Activated naive CD4-positive, alpha-beta T cell treated with anti-CD3 and anti-CD28 coated beads for 36 hours (primary cell): Measurements from ENCODE around the gene SLC52A3. TPM values are rescaled to one million over a fixed set of nuclear protein-coding genes. Genes with fewer than 3 reads are reported as not detected.
"Not testable (repeated sequence)": the region's sequence is repeated elsewhere in the genome, so short reads cannot be mapped to it uniquely, and the experiment has no call there.

ENCODE experiments used
- CTCF ChIA-PET: fragments of 350-600 bp; sonication (Branson Sonifier 250); formaldehyde crosslinking; loops from one replicate; lab custom pipeline; 2021; ENCODE audit warnings: antibody characterized with exemption; lab: Charles Lee
- DNase-seq: peaks from one replicate; pipeline ENCODE4 v3.0.0-alpha.2; 2020
- H3K27ac Mint-ChIP-seq: one replicate; pipeline ENCODE4 v1.8.0; 2021; ENCODE audit warnings: mild to moderate bottlenecking, mixed read lengths
- H3K27me3 Mint-ChIP-seq: one replicate; pipeline ENCODE4 v1.8.0; 2021; ENCODE audit warnings: low read depth, mixed read lengths
- H3K36me3 Mint-ChIP-seq: one replicate; pipeline ENCODE4 v1.8.0; 2021; ENCODE audit warnings: low read depth, mixed read lengths
- H3K4me1 Mint-ChIP-seq: one replicate; pipeline ENCODE4 v1.8.0; 2021; ENCODE audit warnings: low read depth, mixed read lengths
- H3K4me3 Mint-ChIP-seq: one replicate; pipeline ENCODE4 v1.8.0; 2021; ENCODE audit warnings: mild to moderate bottlenecking, moderate library complexity, mixed read lengths
- H3K9me3 Mint-ChIP-seq: one replicate; pipeline ENCODE4 v1.8.0; 2021; ENCODE audit warnings: mixed read lengths
- intact Hi-C: fragments of 100-400 bp; cut with micrococcal nuclease; formaldehyde crosslinking; loops from one replicate; pipeline ENCODE4 v1.15.1; 2023
- total RNA-seq, 2 experiments: library from RNA; stranded (reverse); gene quantifications; one replicate each; pipeline ENCODE4 v1.2.3, GENCODE V29; 2021

The SLC52A3 gene
- not detected for total RNA-seq

DNA sequence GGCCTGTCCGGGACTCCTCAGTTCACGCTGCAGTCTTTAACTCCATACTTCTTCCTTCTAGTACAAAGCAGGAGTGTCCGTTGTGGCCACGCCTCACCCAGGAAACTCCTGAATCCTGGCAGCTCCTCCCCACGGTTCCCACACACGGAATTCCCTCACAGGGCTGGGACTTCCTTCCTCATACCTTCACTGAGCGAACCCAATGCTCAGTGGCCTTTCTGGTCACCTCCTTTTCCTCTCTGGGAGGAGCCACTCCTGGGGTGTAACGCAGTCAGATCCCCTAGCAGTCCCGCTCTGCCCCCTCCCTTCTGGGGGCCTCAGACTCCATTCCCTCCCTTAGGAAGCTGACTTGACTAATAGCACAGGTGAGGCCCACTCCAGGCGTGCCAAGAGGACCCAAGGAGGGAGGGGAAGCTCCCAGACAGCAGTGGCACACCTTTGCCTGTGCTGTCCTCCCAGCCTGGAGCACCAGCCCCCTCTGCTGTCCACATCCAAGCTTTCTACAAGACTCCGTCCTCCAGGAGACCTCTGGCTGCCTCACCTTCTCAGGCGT, at the start of gene SLC52A3:
TSS of gene SLC52A3 (minus strand) at position 75 of the 553 bp plus-strand sequence. CDS start 2,726 bp downstream, outside the sequence.
- Mint-ChIP-seq H3K4me3 (no peak within 1 kb of the TSS), H3K27me3 (peaks cover 6% of the 10 kb centered on the region), H3K27ac (no peak within 1 kb of the TSS), H3K4me1 (no peaks in the 10 kb centered on the region), H3K36me3 (no peaks in the 10 kb centered on the region), H3K9me3 (no peaks in the 10 kb centered on the region)
- intact Hi-C loops, result no loop called here
- DNase-seq, result peak; percentile 27
- CTCF ChIA-PET, result interaction anchor here (1.1 kb wide), 1 partner anchor 8 kb away, joined by 4 read pairs; no protein-coding TSS in a partner anchor

DNA sequence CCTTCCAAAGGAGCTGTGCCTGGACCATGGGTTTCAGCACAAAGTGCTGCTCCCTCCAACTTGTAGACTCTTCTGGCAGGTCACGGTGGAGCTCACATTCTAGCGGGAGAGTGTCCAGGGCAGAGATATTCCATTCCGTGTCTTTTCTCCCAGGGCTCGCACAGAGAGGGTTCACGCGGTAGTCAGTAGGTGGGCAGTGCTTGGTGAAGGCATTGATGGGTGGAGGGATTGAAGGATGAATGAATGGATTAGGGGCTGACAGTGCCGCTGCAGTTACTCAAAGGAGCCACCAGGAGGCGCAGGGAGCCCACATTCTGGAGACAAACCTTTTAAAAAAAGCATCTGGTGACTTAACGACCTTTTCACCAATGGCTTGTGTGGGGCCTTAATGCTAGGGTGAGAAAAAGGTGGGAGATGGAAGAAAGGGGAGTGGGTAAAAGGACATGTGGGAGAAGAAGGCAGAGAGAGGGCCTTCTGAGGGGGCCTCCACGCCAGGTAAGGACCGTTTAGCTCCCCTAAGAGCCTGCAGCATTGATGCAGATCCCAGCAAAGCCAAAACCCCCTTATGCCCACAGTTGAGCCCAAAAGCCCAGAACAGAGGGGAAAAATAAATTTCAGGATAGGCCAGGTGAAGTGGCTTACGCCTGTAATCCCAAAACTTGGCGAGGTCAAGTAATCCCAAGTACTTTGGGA, 47.8 kb upstream of the SLC52A3 start:
- peak; percentile 76 for DNase-seq
- Mint-ChIP-seq H3K27me3 (peaks cover 8% of the 10 kb centered on the region), H3K9me3 (no peaks in the 10 kb centered on the region), H3K4me1 (peaks cover 3% of the 10 kb centered on the region), H3K4me3 (no peak overlapping the region), H3K27ac (no peak overlapping the region), H3K36me3 (no peaks in the 10 kb centered on the region)
- CTCF ChIA-PET, result interaction anchor here (0.5 to 7.3 kb wide), 19 partner anchors 11 to 397 kb away, joined by 3 to 179 read pairs (median 5); partner anchors contain the start of gene FAM110A
- intact Hi-C loops, result loop anchor here (1.0 to 5.0 kb wide), 6 partner anchors 71 to 397 kb away; no protein-coding TSS in a partner anchor

DNA sequence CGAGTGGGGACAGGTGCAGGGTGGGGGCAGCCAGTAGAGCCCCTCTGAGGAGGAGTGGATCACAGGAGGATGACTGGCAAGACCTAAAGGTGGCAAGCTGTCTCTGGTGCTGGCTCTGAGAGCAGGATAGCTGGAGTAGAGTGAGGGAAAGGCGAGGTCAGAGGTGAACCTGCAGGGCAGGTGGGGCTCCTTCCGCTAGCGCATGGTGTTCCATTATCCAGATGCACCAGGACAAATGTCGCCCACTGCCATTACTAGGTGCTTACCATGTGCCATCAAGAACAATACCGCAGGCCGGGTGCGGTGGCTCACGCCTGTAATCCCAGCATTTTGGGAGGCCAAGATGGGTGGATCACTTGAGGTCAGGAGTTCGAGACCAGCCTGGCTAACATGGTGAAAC, 46.9 kb upstream of the SLC52A3 start:
- Mint-ChIP-seq H3K4me3 (no peak overlapping the region), H3K27me3 (peaks cover 10% of the 10 kb centered on the region), H3K4me1 (peaks cover 3% of the 10 kb centered on the region), H3K27ac (no peak overlapping the region), H3K9me3 (no peaks in the 10 kb centered on the region), H3K36me3 (no peaks in the 10 kb centered on the region)
- no peak for DNase-seq
- CTCF ChIA-PET, result interaction anchor here (0.6 to 7.3 kb wide), 10 partner anchors 10 to 395 kb away, joined by 3 to 179 read pairs (median 5); no protein-coding TSS in a partner anchor
- intact Hi-C loops, result loop anchor here (5.0 kb wide), 1 partner anchor 72 kb away; no protein-coding TSS in a partner anchor

DNA sequence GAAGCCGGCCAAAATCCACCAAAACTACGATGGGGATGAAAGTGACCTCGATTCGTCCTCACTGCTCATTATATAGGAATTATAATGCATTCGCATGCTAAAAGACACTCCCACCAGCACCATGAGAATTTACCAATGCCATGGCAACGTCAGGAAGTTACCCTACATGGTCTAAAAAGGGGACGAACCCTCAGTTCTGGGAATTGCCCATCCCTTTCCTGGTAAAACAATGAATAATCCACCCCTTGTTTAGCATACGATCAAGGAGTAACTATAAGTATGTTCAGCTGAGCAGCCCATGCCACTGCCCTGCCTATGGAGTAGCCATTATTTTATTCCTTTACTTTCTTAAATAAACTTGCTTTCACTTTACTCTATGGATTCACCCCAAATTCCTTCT, 45.1 kb upstream of the SLC52A3 start:
- Mint-ChIP-seq H3K27me3 (peaks cover 14% of the 10 kb centered on the region), H3K4me1 (no peaks in the 10 kb centered on the region), H3K36me3 (no peaks in the 10 kb centered on the region), H3K9me3 (no peaks in the 10 kb centered on the region), H3K27ac (no peak overlapping the region), H3K4me3 (no peak overlapping the region)
- CTCF ChIA-PET, result interaction anchor here (7.3 kb wide), 1 partner anchor 144 kb away, joined by 179 read pairs; no protein-coding TSS in a partner anchor
- DNase-seq, result no peak
- intact Hi-C loops, result no loop called here

DNA sequence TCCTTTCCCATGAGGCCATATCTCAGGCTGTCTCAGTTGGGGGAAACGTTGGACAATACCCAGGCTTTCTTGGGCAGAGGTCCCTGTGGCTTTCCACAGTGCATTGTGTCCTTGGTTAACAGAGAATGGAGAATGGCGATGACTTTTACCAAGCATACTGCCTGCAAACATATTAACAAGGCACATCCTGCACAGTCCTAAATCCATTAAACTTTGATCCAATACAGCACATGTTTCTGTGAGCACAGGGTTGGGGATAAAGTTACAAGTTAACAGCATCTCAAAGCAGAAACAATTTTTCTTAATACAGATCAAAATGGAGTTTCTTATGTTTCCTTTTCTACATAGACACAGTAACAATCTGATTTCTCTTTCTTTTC, 44.1 kb upstream of the SLC52A3 start:
- H3K27ac Mint-ChIP-seq, DNase-seq, H3K36me3 Mint-ChIP-seq, H3K4me3 Mint-ChIP-seq, intact Hi-C loops, H3K4me1 Mint-ChIP-seq, CTCF ChIA-PET, H3K9me3 Mint-ChIP-seq: not testable (repeated sequence)
- H3K27me3 Mint-ChIP-seq, result peaks cover 14% of the 10 kb centered on the region

DNA sequence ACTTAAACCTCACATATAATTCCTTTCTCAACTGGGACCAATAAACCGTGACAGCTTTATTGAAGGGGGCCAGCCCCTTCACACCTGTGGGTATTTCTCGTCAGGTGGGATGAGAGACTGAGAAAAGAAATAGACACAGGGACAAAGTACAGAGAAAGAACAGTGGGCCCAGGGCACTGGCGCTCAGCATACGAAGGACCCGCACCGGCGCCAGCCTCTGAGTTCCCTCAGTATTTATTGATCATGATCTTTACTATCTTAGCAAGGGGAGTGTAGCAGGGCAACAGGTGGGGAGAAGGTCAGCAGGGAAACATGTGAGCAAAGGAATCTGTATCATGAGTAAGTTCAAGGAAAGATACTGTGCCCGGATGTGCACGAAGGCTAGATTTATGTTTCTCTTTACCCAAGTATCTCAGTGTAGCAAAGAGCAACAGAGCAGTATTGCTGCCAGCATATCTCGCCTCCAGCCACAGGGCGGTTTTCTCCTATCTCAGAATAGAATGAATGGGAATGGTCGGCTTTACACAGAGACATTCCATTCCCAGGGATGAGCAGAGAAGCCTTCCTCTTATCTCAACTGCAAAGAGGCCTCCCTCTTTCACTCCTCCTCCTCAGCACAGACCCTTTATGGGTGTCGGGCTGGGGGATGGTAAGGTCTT, 43.6 kb upstream of the SLC52A3 start:
- H3K4me3 Mint-ChIP-seq, H3K36me3 Mint-ChIP-seq, CTCF ChIA-PET, H3K27ac Mint-ChIP-seq, DNase-seq, H3K9me3 Mint-ChIP-seq, H3K4me1 Mint-ChIP-seq, intact Hi-C loops: not testable (repeated sequence)
- H3K27me3 Mint-ChIP-seq, result peaks cover 14% of the 10 kb centered on the region

DNA sequence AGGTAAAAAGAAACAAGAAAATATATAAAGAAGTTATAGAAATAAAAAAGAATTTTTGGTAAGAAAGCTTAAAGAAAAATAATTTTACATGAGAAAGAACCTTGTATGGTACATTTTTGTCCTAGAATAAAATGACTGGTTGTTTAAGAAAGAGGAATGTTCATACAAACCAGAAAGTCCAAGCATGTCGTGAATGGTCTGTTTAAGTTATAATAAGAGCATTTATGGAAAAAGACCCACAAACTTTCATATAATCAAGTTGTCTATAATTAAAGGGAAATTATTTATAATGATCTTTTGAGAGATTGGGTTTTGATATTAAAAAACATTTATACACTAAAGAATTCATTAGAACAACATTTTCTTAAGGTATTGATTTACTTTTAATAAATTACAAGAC, 37.4 kb upstream of the SLC52A3 start:
- no peak for DNase-seq
- Mint-ChIP-seq H3K4me1 (no peaks in the 10 kb centered on the region), H3K4me3 (no peak overlapping the region), H3K36me3 (peaks cover 4% of the 10 kb centered on the region), H3K27me3 (peaks cover 6% of the 10 kb centered on the region), H3K27ac (no peak overlapping the region), H3K9me3 (peaks cover 10% of the 10 kb centered on the region)
- CTCF ChIA-PET, result interaction anchor here (0.6 to 2.6 kb wide), 4 partner anchors 11 to 154 kb away, joined by 3 to 12 read pairs (median 6); no protein-coding TSS in a partner anchor
- intact Hi-C loops, result no loop called here

DNA sequence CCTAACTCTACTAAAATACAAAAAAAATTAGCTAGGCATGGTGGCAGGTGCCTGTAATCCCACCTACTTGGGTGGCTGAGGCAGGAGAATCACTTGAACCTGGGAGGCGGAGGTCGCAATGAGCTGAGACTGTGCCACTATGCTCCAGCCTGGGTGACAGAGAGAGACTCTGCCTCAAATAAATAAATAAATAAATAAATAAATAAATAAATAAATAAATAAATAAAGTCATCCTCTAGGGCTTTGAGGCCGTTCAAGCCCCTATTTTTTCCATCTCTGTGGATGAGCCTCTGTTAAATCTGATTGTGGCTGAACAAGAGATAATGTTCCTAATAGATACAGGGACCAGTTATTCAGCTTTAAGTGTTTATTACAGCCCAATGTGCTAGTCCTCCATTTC, 33.4 kb upstream of the SLC52A3 start:
- H3K27ac Mint-ChIP-seq, result no peak overlapping the region
- H3K4me3 Mint-ChIP-seq, result no peak overlapping the region
- H3K9me3 Mint-ChIP-seq, result peaks cover 10% of the 10 kb centered on the region
- H3K27me3 Mint-ChIP-seq, result peaks cover 2% of the 10 kb centered on the region
- CTCF ChIA-PET, result no interaction called here
- no peak for DNase-seq
- H3K4me1 Mint-ChIP-seq, result no peaks in the 10 kb centered on the region
- H3K36me3 Mint-ChIP-seq, result peaks cover 4% of the 10 kb centered on the region
- intact Hi-C loops, result no loop called here

DNA sequence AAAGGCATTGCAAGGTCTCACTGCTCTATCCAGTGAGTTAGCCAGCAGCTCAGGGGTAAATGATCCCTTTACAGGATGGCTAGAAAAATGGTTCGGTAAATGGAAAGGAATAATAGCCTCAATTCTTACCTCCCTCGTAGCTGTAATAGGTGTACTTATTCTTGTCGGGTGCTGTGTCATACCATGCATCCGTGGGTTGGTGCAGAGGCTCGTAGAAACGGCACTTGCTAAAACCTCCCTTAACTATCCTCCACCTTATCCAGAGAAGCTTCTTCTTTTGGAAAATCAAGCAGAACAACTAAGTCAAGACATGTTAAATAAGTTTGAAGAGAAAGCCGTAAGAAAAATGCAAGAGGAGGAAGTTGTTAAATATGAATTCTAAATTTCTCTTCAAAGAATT, 31.7 kb upstream of the SLC52A3 start:
- H3K4me3 Mint-ChIP-seq, H3K4me1 Mint-ChIP-seq, H3K27ac Mint-ChIP-seq, DNase-seq, intact Hi-C loops, H3K36me3 Mint-ChIP-seq, H3K9me3 Mint-ChIP-seq, H3K27me3 Mint-ChIP-seq: not testable (repeated sequence)
- CTCF ChIA-PET, result interaction anchor here (0.9 kb wide), 1 partner anchor 16 kb away, joined by 3 read pairs; no protein-coding TSS in a partner anchor

DNA sequence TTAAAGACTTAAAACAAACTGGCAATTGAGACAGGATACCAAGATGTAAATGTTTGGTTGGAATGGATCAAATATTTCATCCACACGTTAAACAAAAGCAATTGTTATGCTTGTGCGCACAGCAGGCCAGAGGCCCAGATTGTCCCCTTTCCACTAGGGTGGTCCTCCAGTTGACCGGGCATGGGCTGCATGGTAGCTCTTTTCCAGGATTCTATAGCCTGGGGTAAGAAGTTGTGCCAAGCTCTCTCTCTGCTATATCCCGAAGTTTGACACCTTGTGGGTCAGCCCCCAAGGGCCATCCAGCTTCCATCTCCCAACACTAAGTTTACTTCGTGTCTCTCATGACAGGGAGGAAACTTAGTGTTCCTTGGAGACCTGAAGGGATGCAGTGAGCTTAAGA, 30.4 kb upstream of the SLC52A3 start:
- H3K27me3 Mint-ChIP-seq, DNase-seq, H3K9me3 Mint-ChIP-seq, H3K36me3 Mint-ChIP-seq, H3K4me1 Mint-ChIP-seq, intact Hi-C loops, H3K4me3 Mint-ChIP-seq, H3K27ac Mint-ChIP-seq: not testable (repeated sequence)
- CTCF ChIA-PET, result interaction anchor here (0.6 to 0.9 kb wide), 3 partner anchors 18 to 1577 kb away, joined by 3 read pairs; no protein-coding TSS in a partner anchor

DNA sequence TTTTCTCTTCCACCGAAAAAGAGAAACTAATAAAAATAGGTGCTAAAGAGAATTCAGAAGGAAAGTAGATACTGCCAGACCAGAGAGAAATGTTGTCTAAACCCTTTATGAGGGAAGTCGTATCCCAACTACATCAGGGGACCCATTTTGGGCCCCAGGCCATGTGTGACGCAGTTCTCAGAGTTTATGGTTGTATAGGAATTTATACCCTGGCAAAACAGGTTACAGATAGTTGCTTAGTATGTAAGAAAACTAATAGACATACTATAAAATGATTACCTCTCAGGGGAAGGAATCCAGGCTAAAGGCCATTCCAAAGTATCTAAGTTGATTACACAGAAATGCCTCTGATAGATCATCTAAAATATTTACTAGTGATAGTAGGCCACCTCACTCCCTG, 28.6 kb upstream of the SLC52A3 start:
- intact Hi-C loops, result no loop called here
- peaks cover under 1% of the 10 kb centered on the region for H3K36me3 Mint-ChIP-seq
- no peak overlapping the region for H3K4me3 Mint-ChIP-seq
- H3K9me3 Mint-ChIP-seq, result peaks cover 10% of the 10 kb centered on the region
- no peak for DNase-seq
- H3K27me3 Mint-ChIP-seq, result peaks cover 9% of the 10 kb centered on the region
- no peaks in the 10 kb centered on the region for H3K4me1 Mint-ChIP-seq
- CTCF ChIA-PET, result no interaction called here
- no peak overlapping the region for H3K27ac Mint-ChIP-seq

DNA sequence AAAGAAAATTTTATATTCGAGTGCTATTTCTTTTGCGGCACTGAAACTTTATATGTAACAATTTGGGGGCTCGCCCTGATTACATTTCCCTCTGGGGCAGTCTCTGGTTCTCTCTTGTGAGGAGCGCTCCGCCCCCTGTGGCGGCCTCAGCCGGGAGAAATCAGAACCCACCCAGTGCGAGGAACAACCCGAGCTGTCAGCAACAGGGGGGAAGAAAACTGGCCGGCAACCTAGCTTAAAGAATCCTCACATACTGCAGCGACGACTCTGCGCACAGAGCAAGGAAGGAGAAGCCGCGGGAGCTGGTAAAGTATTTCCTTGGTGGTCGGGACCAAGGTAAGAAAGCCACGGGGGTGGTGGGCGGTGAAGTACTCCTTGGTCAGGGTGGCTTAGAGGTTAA, 23.9 kb upstream of the SLC52A3 start:
- intact Hi-C loops, result no loop called here
- Mint-ChIP-seq H3K27me3 (peaks cover 18% of the 10 kb centered on the region), H3K27ac (no peak overlapping the region), H3K4me3 (no peak overlapping the region), H3K9me3 (peaks cover 16% of the 10 kb centered on the region), H3K4me1 (no peaks in the 10 kb centered on the region), H3K36me3 (peaks cover 2% of the 10 kb centered on the region)
- no peak for DNase-seq
- CTCF ChIA-PET, result no interaction called here
